K562 (cell line): ENCODE results near the gene POLR3H. TPM values are rescaled to one million over a fixed set of nuclear protein-coding genes. Genes with fewer than 3 reads are reported as not detected.

Experiments used
- ARID3A ChIP-seq: IDR thresholded peaks from 2 replicates; pipeline ENCODE4 v1.6.1; 2012; ENCODE audit warnings: low read depth, low read length, improper control_type of control experiment, borderline replicate concordance
- BCOR ChIP-seq: fragments of 450-650 bp; IDR thresholded peaks from 2 replicates; pipeline ENCODE4 v1.6.1; 2016
- CAMTA2 ChIP-seq: fragments of 250-450 bp; sonication (Bioruptor Pico); conservative IDR thresholded peaks from 2 replicates; pipeline ENCODE4 v1.5.1; 2022
- CEBPB ChIP-seq: fragments of 450-650 bp; IDR thresholded peaks from 2 replicates; pipeline ENCODE4 v1.6.1; 2016; ENCODE audit warnings: missing genetic modification characterization, missing compliant biosample characterization
- COPS2 ChIP-seq: fragments of 450-650 bp; conservative IDR thresholded peaks from 2 replicates; pipeline ENCODE4 v1.6.1; 2016; ENCODE audit warnings: mild to moderate bottlenecking, moderate library complexity
- CREM ChIP-seq: IDR thresholded peaks from 2 replicates; pipeline ENCODE4 v1.6.1; 2014; ENCODE audit warnings: antibody characterized with exemption, low read depth
- GTF3C2 ChIP-seq: IDR thresholded peaks from 3 replicates; pipeline ENCODE4 v1.6.1; 2011; ENCODE audit warnings: borderline replicate concordance, mild to moderate bottlenecking, moderate library complexity; ENCODE audit not compliant: insufficient read length; ENCODE audit errors: extremely low read depth
- KLF1 ChIP-seq: fragments of 450-650 bp; IDR thresholded peaks from 2 replicates; pipeline ENCODE4 v1.6.1; 2016; ENCODE audit warnings: missing genetic modification characterization, missing compliant biosample characterization
- MAFK ChIP-seq: IDR thresholded peaks from 2 replicates; pipeline ENCODE4 v1.6.1; 2011; ENCODE audit warnings: low read length, improper control_type of control experiment
- MBD2 ChIP-seq: sonication (generic); IDR thresholded peaks from 2 replicates; pipeline ENCODE4 v1.6.1; 2016; ENCODE audit warnings: low read depth, borderline replicate concordance
- MNT ChIP-seq, 2 experiments: fragments of 450-650 bp; conservative IDR thresholded peaks; 2 replicates each; pipeline ENCODE4 v1.6.1; 2017; ENCODE audit warnings: mild to moderate bottlenecking in 2 of 2, moderate library complexity in 2 of 2
- NRF1 ChIP-seq, 2 experiments: fragments of 450-650 bp; IDR thresholded peaks in 1 of 2; conservative IDR thresholded peaks in 1 of 2; 2 replicates each; pipeline ENCODE4 v1.6.1; 2014; ENCODE audit warnings: mild to moderate bottlenecking in 2 of 2
- POLR2AphosphoS2 ChIP-seq: IDR thresholded peaks from 2 replicates; pipeline ENCODE4 v1.6.1; 2012; ENCODE audit warnings: low read length, improper control_type of control experiment
- POLR2B ChIP-seq: fragments of 450-650 bp; IDR thresholded peaks from 2 replicates; pipeline ENCODE4 v1.6.1; 2018; ENCODE audit warnings: low read depth; ENCODE audit not compliant: partially characterized antibody
- RBFOX2 ChIP-seq: fragments of 200-400 bp; formaldehyde crosslinking; IDR thresholded peaks from 2 replicates; pipeline ENCODE4 v1.6.1; 2017; ENCODE audit warnings: low read depth, mild to moderate bottlenecking, low read length, moderate library complexity
- RBM14 ChIP-seq: fragments of 200-400 bp; formaldehyde crosslinking; IDR thresholded peaks from 2 replicates; pipeline ENCODE4 v1.6.1; 2018; ENCODE audit warnings: low read depth, mild to moderate bottlenecking, low read length, moderate library complexity, borderline replicate concordance; ENCODE audit not compliant: insufficient read depth
- SP1 ChIP-seq: sonication (generic); formaldehyde crosslinking; IDR thresholded peaks from 2 replicates; pipeline ENCODE4 v1.8.1; 2022; ENCODE audit warnings: mild to moderate bottlenecking, missing genetic modification reagents
- TBP ChIP-seq: optimal IDR thresholded peaks from 2 replicates; pipeline ENCODE3; 2011; ENCODE audit warnings: low read depth, low read length, improper control_type of control experiment
- USF1 ChIP-seq: sonication (generic); formaldehyde crosslinking; IDR thresholded peaks from 2 replicates; pipeline ENCODE4 v1.9.0; 2022; ENCODE audit warnings: mild to moderate bottlenecking, missing genetic modification reagents
- ZFX ChIP-seq: sonication (generic); formaldehyde crosslinking; IDR thresholded peaks from 2 replicates; pipeline ENCODE4 v1.8.0; 2022; ENCODE audit warnings: mild to moderate bottlenecking, missing genetic modification reagents, moderate library complexity
- ZZZ3 ChIP-seq: fragments of 450-650 bp; IDR thresholded peaks from 2 replicates; pipeline ENCODE4 v1.6.1; 2016; ENCODE audit warnings: antibody characterized with exemption, mild to moderate bottlenecking, moderate library complexity
- polyA plus RNA-seq, 8 experiments: library from polyadenylated mRNA; depleted of rRNA in 4 of 8; stranded (reverse) in 5 of 8; unstranded in 3 of 8; fragments of >200 nt; fragmentation: Nextera tagmentation in 2 of 8; fragmentation: Illumina TruSeq in 1 of 8; extraction: Ambion mirVana in 2 of 8; extraction: Trizol in 1 of 8; gene quantifications; 2 replicates each; pipeline versions ENCODE4 v1.2.1 to v1.2.3, GENCODE V29; 2011 to 2014; ENCODE audit warnings: inconsistent platforms in 1 of 8, missing spikeins in 1 of 8
- total RNA-seq, 7 experiments: library from RNA; depleted of rRNA in 6 of 7; stranded (reverse); fragments of >200 nt in 6 of 7; fragmentation: Illumina TruSeq in 2 of 7; extraction: Trizol in 2 of 7; gene quantifications; 2 replicates each; pipeline versions ENCODE4 v1.2.1 to v1.2.3, GENCODE V29; 2011 to 2021; ENCODE audit warnings: low replicate concordance in 1 of 7

POLR3H gene
- total and polyA plus RNA-seq, 9 of the 15 experiments (the other 6 are each of a cell fraction or from before 2014, with no cell fraction given): 5.3 to 48.4 (median 22.2) TPM

- TF ChIP-seq MAFK: 0 out of 2 replicates have a peak, but pooled peaks have one; percentile 4
- peak; percentile 10 for TF ChIP-seq CREM
- no peak for TF ChIP-seq KLF1 (tag)
- TF ChIP-seq BCOR: 0 out of 2 replicates have a peak, but pooled peaks have one; percentile 29
- TF ChIP-seq RBFOX2: peak; percentile 86
- TF ChIP-seq POLR2AphosphoS2: peak; percentile 54; the same call in 1 of the 2 replicates
- peak; percentile 43 for TF ChIP-seq POLR2B
- TF ChIP-seq MNT (conservative IDR thresholded peaks at IDR 0.05): peak; percentile 28 to 53; a peak in 2 of 4 replicates
- TF ChIP-seq MBD2: peak; percentile 33; the same call in 1 of the 2 replicates
- TF ChIP-seq ZFX (CRISPR knock-in tag): peak; percentile 55
- TF ChIP-seq GTF3C2: no peak
- TF ChIP-seq CEBPB: peak; percentile 93
- peak; percentile 49 for TF ChIP-seq TBP
- TF ChIP-seq ARID3A: peak; percentile 44; the same call in 1 of the 2 replicates
- TF ChIP-seq COPS2: no peak
- TF ChIP-seq RBM14: 0 out of 2 replicates have a peak, but pooled peaks have one; percentile 67
- no peak; the same call in 1 of the 2 replicates for TF ChIP-seq USF1 (CRISPR knock-in tag)
- TF ChIP-seq CAMTA2: no peak
- TF ChIP-seq ZZZ3: no peak
- peak; percentile 70; the same call in 1 of the 2 replicates for TF ChIP-seq SP1 (CRISPR knock-in tag)
- TF ChIP-seq NRF1 (conservative IDR thresholded peaks at IDR 0.05 in 1 of 2, IDR thresholded peaks at IDR 0.05 in 1 of 2): peak; percentile 50 to 64; a peak in 1 of 4 replicates
Observed at GRCh38 chr22:41589391-41590241, 45.3 kb upstream of the POLR3H start, which contains the start of gene PMM1 (continued).
